HepG2 (cell line): Measurements from ENCODE around the gene KCNB1. TPM values are rescaled to one million over a fixed set of nuclear protein-coding genes. Genes with fewer than 3 reads are reported as not detected.
A peak's percentile ranks its signal among the peaks of the same experiment; 100 is the strongest.

ENCODE experiments used
- ATAC-seq: fragments of 200-7000 bp; cut with Tn5 transposase; 3 replicates; pipeline ENCODE4 v1.9.1; 2020; ENCODE audit warnings: mild to moderate bottlenecking, moderate library complexity
- BruUV-seq: library from RNA; stranded (reverse); fragments of 400-500 nt; replicated peaks from 2 replicates; lab custom pipeline; 2021; lab: Mats Ljungman, UMichigan
- CTCF ChIA-PET: fragments of 300-600 bp; formaldehyde crosslinking; extraction: SDS; loops from one replicate; lab custom pipeline; 2021; ENCODE audit warnings: low total read pairs, inconsistent platforms, low intra/inter-chr PET ratio; lab: Yijun Ruan, JAX
- POLR2A ChIA-PET: fragments of 350-600 bp; sonication (Branson Sonifier 250); formaldehyde crosslinking; loops from one replicate; lab custom pipeline; 2020; ENCODE audit warnings: antibody characterized with exemption, inconsistent platforms; lab: Yijun Ruan, JAX
- DNase-seq: peaks from one replicate; pipeline ENCODE4 v3.0.0-alpha.2; 2015; ENCODE audit warnings: low spot score
- FAIRE-seq: peaks from 3 replicates; lab custom pipeline; 2011; peaks lifted over from hg19 to GRCh38; lab: Jason Lieb, UNC
- H2AFZ ChIP-seq: one replicate; pipeline ENCODE4 v1.6.1; 2011; ENCODE audit warnings: low read length, inconsistent platforms
- H3K27ac ChIP-seq: fragments of 300-600 bp; 3 replicates; pipeline ENCODE4 v1.8.0; 2011; ENCODE audit warnings: mixed run types, mild to moderate bottlenecking, mixed read lengths, low read length, inconsistent platforms; ENCODE audit not compliant: insufficient read depth; ENCODE audit errors: extremely low read length
- H3K27me3 ChIP-seq, 2 experiments: fragments of 200-600 bp in 1 of 2; 2 replicates in 1 of 2; 3 replicates in 1 of 2; pipeline versions ENCODE4 v1.6.0 to v1.8.0; 2011; ENCODE audit warnings: low read length in 2 of 2, mild to moderate bottlenecking in 2 of 2, moderate library complexity in 2 of 2, inconsistent platforms in 1 of 2; ENCODE audit not compliant: insufficient read depth in 2 of 2, control insufficient read depth in 1 of 2
- H3K36me3 ChIP-seq, 2 experiments: fragments of 200-600 bp in 1 of 2; replicated peaks in 1 of 2; 2 replicates in 1 of 2; 3 replicates in 1 of 2; pipeline versions ENCODE4 v1.5.1 to v1.8.0; 2011; ENCODE audit warnings: low read length in 2 of 2, inconsistent platforms in 1 of 2; ENCODE audit not compliant: insufficient read depth in 2 of 2, control insufficient read depth in 1 of 2
- H3K4me1 ChIP-seq: 2 replicates; pipeline ENCODE4 v1.5.1; 2012; ENCODE audit warnings: low read length, inconsistent platforms; ENCODE audit not compliant: insufficient read depth
- H3K4me2 ChIP-seq: 2 replicates; pipeline ENCODE4 v1.6.0; 2011; ENCODE audit warnings: low read depth, low read length, inconsistent platforms
- H3K4me3 ChIP-seq, 3 experiments: fragments of 200-600 bp in 1 of 3; sonication (generic), shearing (Covaris generic) in 1 of 3; replicated peaks in 1 of 3; 2 replicates each; pipeline ENCODE4 v1.5.1; 2011 to 2016; ENCODE audit warnings: low read length in 3 of 3, inconsistent platforms in 2 of 3, low read depth in 2 of 3, mild to moderate bottlenecking in 2 of 3, control low read depth in 1 of 3, mixed read lengths in 1 of 3; ENCODE audit not compliant: insufficient read depth in 1 of 3
- H3K79me2 ChIP-seq: one replicate; pipeline ENCODE4 v1.6.1; 2011; ENCODE audit warnings: low read length, inconsistent platforms; ENCODE audit not compliant: insufficient read depth
- H3K9ac ChIP-seq: 2 replicates; pipeline ENCODE4 v1.6.0; 2011; ENCODE audit warnings: mild to moderate bottlenecking, low read depth, low read length, inconsistent platforms; ENCODE audit not compliant: insufficient read depth
- H3K9me3 ChIP-seq: 2 replicates; pipeline ENCODE4 v1.5.1; 2012; ENCODE audit warnings: mild to moderate bottlenecking, low read length
- H4K20me1 ChIP-seq: 2 replicates; pipeline ENCODE4 v1.6.0; 2011; ENCODE audit warnings: inconsistent platforms, mild to moderate bottlenecking, low read length, moderate library complexity; ENCODE audit not compliant: insufficient read depth
- MNT ChIP-seq: fragments of 450-650 bp; IDR thresholded peaks from 2 replicates; pipeline ENCODE4 v1.6.1; 2016
- RXRA ChIP-seq: sonication (generic); formaldehyde crosslinking; IDR thresholded peaks from 2 replicates; pipeline ENCODE4 v1.5.1; 2020; ENCODE audit warnings: missing genetic modification reagents
- SSRP1 ChIP-seq: IDR thresholded peaks from 2 replicates; pipeline ENCODE4 v1.6.1; 2016; ENCODE audit warnings: control low read depth
- ZNF264 ChIP-seq: sonication (generic); formaldehyde crosslinking; IDR thresholded peaks from 2 replicates; pipeline ENCODE4 v1.4.0; 2020; ENCODE audit warnings: missing genetic modification reagents
- ZNF292 ChIP-seq: sonication (generic); formaldehyde crosslinking; IDR thresholded peaks from 2 replicates; pipeline ENCODE4 v1.8.1; 2022; ENCODE audit warnings: mild to moderate bottlenecking, low read depth, missing genetic modification reagents, borderline replicate concordance
- WGBS: methylation state at CpG from one replicate; pipeline ENCODE4 v1.1.6; 2017; ENCODE audit warnings: low lambda C conversion rate; 5-methylcytosine and 5-hydroxymethylcytosine counted together
- in situ Hi-C: cut with HindIII; loops from 2 replicates; pipeline ENCODE4 v1.10.0; 2017; ENCODE audit warnings: low pct_unique_long_range_greater_than_20kb; ENCODE audit not compliant: extremely low pct_ligation_motif_present
- intact Hi-C: fragments of 100-400 bp; cut with micrococcal nuclease; formaldehyde crosslinking; loops from one replicate; pipeline ENCODE4 v1.10.0; 2022; ENCODE audit not compliant: unreplicated experiment
- polyA plus RNA-seq, 8 experiments: library from polyadenylated mRNA; depleted of rRNA in 3 of 8; stranded (reverse) in 7 of 8; unstranded in 1 of 8; fragments of >200 nt; fragmentation: Illumina TruSeq in 4 of 8; extraction: Trizol in 4 of 8; gene quantifications; 2 replicates each; pipeline versions ENCODE4 v1.2.1 to v1.2.3, GENCODE V29; 2011 to 2016; ENCODE audit warnings: low read depth in 4 of 8, missing spikeins in 1 of 8, mixed read lengths in 1 of 8; ENCODE audit not compliant: insufficient read depth in 1 of 8
- total RNA-seq, 5 experiments: library from RNA; depleted of rRNA; stranded (reverse); fragments of >200 nt; fragmentation: Illumina TruSeq; extraction: Trizol; gene quantifications; 2 replicates each; pipeline ENCODE4 v1.2.3, GENCODE V29; 2016; ENCODE audit warnings: low read depth in 1 of 5

KCNB1 gene
- total and polyA plus RNA-seq, 2 of the 13 experiments (the other 11 are each of a cell fraction or from before 2014, with no cell fraction given) = 0.02 TPM; not detected in 1

GRCh38 chr20:49420811-49421295, 61.6 kb downstream of the KCNB1 start:
- H2AFZ ChIP-seq = no peak overlapping the region
- DNase-seq = no peak
- H3K4me3 ChIP-seq = no peak overlapping the region
- H4K20me1 ChIP-seq = no peaks in the 10 kb centered on the region
- no peaks in the 10 kb centered on the region for H3K4me1 ChIP-seq
- CTCF ChIA-PET = no interaction called here
- POLR2A ChIA-PET = no interaction called here
- H3K79me2 ChIP-seq = no peaks in the 10 kb centered on the region
- TF ChIP-seq MNT = peak; percentile 78
- no peak for TF ChIP-seq RXRA (CRISPR knock-in tag)
- TF ChIP-seq ZNF292 (CRISPR knock-in tag) = no peak
- no peak overlapping the region for H3K9ac ChIP-seq
- H3K36me3 ChIP-seq = no peaks in the 10 kb centered on the region
- no peak overlapping the region for H3K4me2 ChIP-seq
- H3K27me3 ChIP-seq = peaks cover 0 to 15% of the 10 kb centered on the region in 2 experiments; a peak in 1 of 5 replicates
- no peak overlapping the region for H3K27ac ChIP-seq
- no peak for ATAC-seq
- H3K9me3 ChIP-seq = no peaks in the 10 kb centered on the region
- FAIRE-seq = no peak
- intact Hi-C loops = no loop called here
- in situ Hi-C loops = no loop called here
- 10% methylated on average over 6 of the region's 6 CpGs for WGBS
- BruUV-seq = no TSS peak

GRCh38 chr20:49420292-49420691, 62.2 kb downstream of the KCNB1 start:
- no peaks in the 10 kb centered on the region for H3K36me3 ChIP-seq
- intact Hi-C loops = no loop called here
- H3K9ac ChIP-seq = no peak overlapping the region
- CTCF ChIA-PET = no interaction called here
- H3K9me3 ChIP-seq = no peaks in the 10 kb centered on the region
- H3K27me3 ChIP-seq = peaks cover under 1 to 15% of the 10 kb centered on the region in 2 experiments; a peak in 2 of 5 replicates
- no peak overlapping the region for H3K4me3 ChIP-seq
- H3K27ac ChIP-seq = no peak overlapping the region
- no peak overlapping the region for H3K4me2 ChIP-seq
- H2AFZ ChIP-seq = no peak overlapping the region
- TF ChIP-seq ZNF264 (CRISPR knock-in tag) (no peak), ZNF292 (CRISPR knock-in tag) (no peak), SSRP1 (CRISPR knock-in tag) (no peak)
- TF ChIP-seq, all 625 proteins: peak for 0
- POLR2A ChIA-PET = no interaction called here
- Histone ChIP-seq H4K20me1 (no peaks in the 10 kb centered on the region), H3K79me2 (no peaks in the 10 kb centered on the region), H3K4me1 (no peaks in the 10 kb centered on the region)
- BruUV-seq = no TSS peak
- WGBS = 17% methylated on average over 1 of the region's 1 CpG
- no peak for FAIRE-seq
- no peak for ATAC-seq
- in situ Hi-C loops = no loop called here
- no peak for DNase-seq
